ENCODE measurements around the gene WDR49.

The WDR49 gene

DNA sequence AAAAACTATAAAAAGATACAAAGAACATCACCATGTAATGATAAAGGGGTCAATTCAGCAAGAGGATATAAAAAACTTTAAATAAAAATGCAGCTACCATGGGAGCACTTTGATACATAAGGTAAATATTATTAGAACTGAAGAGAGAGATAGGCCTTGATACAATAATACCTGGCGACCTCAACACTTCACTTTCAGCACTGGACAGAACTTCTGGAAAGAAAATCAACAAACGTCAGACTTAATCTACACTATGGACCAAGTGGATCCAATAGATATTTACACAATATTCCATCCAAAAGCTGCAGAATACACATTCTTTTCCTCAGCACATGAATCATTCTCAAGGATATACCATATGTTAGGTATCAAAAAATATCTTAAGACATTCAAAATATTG is 42.0 kb downstream of the WDR49 start:
- DNase-seq, result no peak

DNA sequence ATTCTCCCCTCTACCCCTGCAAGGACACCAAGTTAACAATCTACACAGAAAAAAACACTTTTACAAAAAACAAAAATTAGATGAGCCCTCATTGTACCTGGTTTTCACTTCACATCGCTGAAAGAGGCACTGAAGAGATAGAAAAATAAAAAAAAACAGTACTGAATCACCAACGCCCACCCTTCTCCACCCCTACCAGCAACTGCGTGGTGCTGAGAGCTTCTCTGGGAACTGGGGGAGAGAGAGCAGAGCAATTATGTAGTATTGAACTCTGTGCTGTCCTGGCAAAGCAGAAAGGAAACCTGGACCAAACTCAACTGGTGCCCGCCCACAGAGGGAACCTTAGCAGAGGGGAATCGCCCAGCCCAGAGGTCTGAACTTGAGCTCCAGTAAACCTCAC is 44.6 kb downstream of the WDR49 start:
- DNase-seq, result no peak

DNA sequence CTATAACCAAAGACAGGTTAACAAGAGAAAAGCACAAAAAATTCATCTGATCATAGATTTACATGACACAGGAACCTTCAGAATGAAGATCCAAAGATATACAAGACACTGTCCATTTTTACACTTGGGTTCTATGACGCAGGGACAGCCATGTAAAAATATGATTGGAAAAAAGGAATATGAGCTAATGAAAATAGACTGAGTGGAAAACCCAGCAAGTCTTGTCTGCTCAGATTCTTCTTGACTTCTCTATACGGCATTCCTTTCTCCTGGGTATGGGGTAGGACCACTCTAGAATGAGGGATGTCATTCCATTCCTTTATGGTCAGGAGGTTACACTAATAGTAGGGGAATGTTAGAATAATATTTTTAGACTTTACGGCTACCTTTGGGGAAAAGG is 46.9 kb downstream of the WDR49 start:
- DNase-seq, result no peak

DNA sequence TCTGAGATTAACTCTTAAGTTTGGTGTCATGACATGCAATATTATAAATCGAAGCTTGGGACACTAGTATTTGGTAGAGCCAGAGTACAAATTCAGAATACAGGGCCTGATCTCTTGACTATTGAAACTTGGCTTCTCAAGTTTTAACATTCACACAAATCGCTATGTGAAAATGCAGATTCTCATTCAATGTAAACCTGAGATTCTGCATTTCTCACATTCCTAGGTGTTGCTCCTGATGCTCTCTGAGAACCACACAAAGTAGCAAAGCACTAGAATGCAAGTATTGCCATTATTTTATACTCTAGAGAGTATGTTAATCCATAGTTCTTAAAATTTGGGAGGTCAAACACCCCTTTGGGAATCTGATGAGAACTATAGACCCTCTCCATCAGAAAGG is 47.9 kb downstream of the WDR49 start:
- no peak for DNase-seq

DNA sequence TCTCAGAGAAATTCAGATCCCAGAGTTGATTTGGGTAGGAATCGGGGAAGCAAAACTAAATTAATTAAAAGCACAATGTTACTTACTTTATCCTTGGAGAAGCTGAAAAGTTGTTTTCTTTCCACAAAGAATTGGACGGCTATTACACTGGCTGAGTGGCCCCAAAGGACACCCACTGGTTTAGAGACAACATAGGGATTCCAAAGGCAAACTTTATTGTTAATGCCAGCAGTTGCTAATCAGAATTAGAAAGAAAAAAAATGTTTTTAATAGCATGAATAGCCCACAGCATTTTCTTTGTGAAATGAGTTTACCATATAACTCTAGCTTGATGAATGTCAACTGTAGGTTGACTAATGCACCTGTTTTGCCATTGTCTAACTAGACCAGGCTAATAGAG is 51.7 kb downstream of the WDR49 start:
- no peak for DNase-seq

DNA sequence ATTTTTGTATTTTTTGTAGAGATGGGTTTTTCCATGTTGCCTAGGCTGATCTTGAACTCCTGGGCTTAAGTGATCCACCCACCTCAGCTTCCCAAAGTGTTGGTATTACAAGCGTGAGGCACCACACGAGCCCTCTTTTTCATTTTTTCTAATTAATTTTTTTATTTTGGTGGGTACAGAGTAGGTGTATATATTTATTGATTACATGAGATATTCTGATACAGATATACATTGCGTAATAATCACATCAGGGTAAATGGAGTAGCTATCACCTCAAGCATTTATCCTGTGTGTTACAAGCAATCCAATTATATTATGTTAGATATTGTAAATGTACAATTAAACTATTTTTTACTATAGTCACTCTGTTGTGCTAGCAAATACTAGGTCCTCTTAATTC is 66.1 kb downstream of the WDR49 start:
- DNase-seq, result no peak

DNA sequence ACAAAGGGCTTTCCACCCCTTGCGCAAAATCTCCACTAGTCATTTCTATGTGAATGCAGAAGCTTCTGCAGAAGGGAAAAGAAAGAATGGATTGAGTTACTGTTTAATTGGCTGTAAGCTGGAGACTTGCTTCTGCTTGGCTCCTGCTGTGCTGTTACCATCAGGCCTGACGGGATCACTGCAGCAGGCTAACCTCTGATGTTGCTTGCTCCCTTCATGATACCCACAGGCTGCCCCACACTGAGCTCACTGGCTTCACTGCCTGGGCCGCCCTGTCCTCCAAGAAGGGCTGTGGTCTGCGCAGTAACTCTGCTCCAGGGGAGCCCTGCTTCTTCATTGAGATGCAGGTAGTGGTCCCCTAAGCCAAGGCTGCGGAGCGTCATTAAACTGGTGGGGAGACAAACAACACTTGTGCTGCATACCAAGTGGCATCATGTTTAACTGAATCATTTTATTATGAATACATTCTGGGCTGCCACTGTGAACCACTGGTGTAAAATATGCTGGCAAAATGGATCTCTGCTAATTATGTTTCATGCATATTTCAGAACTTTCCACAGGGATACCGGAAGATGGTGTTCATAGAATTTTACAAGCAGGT is 78.6 kb downstream of the WDR49 start:
- no peak for DNase-seq

DNA sequence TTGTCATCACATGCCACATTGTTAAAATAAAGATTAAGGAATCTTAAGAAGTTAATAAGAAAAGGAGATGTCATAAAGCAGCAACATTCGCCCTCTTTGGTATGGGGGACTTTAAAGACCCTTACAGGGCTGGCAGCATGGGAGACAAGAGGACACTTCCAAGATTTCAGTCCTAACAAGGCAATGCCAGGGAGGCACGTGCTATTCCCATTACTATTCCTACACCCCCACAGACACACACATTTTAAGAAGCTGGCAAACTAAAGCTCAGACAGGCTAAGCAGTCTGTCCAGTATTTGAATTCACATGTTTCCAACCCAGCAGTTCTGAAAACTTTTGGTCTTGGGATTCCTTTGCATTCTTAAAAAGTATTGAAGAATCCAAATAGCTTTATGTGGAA is 80.8 kb downstream of the WDR49 start:
- DNase-seq, result no peak

DNA sequence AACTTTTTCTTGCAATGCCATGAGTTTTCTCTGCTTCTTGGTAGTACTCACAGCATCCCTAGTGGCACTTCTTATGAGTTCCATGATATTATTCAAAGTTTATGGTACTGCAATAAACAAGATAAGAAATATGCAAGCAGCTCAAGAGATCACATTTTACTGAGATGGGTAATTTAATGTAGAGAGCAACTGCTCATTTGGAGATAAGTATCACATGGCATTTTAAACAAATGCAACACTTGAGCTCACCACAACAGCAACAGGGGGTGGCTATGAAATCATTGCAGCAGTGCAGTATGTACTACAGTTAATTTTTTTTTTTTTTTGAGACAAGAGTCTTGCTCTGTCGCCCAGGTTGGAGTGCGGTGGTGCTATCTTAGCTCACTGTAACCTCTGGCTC is 85.1 kb downstream of the WDR49 start:
- no peak for DNase-seq

DNA sequence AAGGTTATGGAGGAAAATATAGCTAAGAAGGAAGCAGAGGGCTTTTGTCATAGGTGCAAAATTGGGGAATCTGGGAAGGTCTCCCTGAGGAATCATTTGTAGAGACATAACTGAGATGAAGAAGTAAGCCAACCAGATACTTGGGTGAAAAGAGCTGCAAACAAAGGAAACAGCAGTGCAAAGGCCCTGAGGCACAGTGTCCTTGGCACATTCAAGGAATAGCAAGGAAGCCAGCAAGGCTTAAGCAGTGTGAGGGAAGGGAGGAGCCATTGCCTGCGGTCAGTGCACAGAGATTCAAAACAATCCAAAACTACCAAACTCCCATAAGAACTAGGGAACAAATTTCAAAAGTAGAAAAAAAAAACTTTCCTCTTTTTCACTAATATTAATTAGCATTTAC is 88.3 kb downstream of the WDR49 start:
- no peak for DNase-seq

DNA sequence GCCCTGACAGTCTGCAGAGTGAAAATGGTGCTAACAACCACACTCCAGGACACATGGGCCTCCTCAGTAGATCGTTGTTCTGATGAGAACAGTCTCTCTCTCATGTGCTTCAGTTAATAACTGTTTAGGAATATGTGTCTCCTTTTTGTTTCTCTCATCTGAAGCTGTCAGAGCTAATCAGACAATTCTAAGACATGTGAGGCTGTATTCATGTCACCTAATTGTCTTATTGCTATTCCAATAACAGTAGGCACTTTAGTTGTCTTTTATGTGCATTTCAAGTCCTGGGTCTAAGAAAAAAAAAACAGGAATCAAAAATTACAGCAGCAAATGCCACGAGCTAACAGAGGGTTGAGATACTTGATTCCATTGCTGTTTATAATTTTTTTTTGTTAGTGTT is 89.1 kb downstream of the WDR49 start:
- DNase-seq, result no peak

DNA sequence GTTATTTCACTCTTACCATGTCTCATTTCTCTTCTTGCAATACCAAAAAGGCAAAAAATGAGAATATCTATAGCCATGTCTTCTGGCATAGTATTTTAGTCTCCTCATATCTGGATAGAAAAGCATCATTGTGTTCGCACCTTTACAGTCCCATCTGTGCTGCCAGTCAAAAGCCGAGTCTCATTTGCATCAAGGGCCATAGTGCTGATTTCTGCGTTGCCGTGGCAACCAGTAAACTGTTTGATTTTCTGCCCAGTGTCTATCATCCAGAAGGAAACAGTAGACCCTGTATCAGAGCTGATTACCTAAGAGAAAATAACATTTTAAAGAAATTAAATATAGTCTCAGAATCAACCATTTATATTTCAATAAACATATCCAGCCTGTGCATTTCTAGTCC is 93.8 kb downstream of the WDR49 start:
- DNase-seq, result no peak

DNA sequence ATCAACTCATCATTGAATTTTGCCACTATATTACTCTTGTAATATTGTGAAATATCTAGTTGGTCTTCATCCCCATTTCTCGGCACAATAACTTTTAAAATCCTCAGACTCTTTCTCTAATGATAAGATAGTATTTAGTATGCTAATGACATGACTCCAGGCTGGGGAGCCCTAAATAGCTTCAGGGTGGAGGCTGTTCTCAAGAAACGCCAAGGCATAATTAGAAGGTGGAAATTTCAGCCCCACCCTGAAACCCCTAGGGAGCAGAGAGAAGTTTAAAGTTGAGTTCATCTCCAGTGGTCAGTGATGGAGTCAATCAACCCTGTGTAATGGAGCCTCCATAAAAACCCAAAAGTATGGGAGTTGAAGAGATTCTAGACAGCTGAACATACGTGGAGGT is 98.8 kb downstream of the WDR49 start:
- no peak for DNase-seq

DNA sequence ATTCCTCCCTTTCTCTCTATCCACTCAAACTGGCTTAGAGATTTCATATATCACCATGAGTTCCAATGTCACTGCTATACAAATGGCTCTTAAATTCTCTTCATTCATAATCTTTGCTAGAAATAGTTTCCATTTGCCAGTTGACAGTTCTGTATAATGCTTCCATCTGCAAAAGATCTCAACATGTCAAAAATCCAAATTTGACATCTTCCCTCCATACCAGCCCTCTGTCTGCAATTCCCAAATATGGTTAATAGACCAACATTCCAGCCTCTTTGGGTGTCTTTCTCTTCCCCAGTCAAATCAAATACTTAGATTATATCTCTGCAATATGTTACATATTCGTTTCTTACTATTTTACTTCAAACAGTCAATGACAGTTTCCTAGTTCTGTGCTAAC is 115.7 kb downstream of the WDR49 start:
- no peak for DNase-seq

DNA sequence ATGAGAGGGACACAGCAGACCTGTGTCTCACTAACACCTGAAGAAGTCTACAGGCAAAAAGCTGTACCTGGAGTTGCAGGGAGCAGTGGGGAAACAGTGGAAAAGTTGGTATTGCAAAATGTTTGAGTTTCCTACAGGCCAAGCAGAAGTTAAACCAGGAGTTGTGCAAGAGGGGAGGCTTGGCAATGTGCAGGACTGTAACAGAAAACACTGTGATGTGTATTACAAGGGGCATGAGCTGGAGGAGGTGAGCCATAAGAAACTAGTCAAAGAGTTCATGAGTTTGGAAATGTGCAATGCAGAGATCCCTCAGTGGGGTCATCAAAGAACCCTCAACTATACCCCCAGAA is 132.8 kb downstream of the WDR49 start:
- DNase-seq, result no peak

DNA sequence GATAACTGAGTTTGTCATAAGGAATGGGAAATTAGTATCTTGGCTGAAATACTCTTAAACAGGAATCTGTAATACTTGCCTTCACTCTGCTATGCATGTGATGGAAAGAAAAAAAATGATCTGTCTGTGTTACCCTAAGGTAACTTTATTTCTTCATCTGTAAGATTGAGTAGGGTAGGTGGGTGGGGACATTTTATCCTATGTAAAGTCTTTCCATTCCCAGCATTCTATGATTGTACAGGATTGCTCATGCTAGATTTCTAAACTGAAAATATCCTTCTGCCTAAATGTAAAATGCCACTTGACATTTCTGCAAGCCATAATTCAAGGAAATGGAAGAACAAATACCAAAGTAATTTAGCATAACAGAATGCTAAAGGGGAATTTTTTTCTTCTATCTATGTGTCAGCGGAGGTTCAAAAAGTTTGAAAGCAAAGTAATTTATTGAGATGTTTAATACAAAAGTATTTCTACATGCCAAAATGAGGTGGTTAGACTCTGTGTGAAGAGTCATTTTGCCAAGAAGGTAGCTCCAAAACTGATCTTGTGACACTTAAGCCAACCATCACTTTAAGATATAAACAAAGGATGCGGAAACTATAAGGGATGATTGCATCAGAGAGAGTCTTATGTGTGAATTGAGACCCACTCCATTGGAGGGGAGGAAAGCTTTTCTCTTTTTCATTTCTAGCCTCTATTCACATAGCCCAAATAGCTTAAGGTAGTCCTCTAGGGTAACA is 133.3 kb downstream of the WDR49 start:
- no peak for DNase-seq

DNA sequence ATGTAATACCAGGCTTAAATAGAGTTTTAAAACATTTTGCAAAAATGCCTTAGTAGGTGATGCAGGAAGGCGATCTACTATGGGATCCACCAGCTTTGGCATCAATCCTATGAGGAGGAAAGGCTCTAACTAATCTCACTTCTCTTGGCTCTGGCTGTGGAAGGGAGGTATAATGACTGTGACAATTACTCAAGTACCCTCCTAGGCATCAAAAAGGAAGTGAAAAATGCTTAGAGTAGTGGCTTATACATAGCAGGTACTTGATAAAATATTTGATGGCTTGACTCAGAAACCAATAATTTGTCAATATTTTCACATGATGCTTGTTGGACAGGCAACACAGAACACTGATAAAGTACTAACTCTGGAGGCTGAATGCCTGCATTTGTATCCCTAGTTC is 145.8 kb downstream of the WDR49 start:
- DNase-seq, result no peak

DNA sequence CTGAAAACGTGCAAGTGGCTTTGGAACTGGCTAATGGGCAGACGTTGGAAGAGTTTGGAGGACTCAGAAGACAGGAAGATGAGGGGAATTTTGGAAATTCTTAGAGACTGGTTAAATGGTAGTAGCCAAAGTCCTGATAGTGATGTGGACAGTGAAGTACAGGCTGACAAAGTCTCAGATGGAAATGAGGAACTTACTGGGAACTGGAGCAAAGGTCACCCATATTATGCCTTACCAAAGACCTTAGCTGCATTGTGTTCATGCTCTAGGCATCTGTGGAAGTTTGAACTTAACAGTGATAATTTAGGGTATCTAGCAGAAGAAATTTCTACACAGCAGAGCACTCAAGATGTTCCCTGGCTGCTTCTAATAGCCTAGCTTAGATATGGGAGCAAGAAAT is 151.3 kb downstream of the WDR49 start:
- no peak for DNase-seq

DNA sequence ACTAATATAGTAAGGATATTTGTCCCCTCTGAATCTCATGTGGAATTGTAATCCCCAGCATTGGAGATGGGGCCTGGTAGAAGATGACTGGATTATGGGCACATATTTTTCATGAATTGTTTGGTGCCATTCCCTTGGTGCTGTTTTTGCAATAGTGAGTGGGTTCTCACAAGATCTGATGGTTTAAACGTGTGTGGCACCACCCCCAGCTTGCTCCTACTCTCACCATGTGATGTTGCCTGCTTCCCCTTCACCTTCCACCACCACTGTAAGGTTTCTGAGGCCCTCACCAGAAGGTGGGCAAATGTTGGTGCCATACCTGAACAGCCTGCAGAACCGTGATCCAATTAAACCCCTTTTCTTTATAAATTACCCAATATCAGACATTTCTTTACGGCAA is 151.8 kb downstream of the WDR49 start:
- DNase-seq, result no peak

DNA sequence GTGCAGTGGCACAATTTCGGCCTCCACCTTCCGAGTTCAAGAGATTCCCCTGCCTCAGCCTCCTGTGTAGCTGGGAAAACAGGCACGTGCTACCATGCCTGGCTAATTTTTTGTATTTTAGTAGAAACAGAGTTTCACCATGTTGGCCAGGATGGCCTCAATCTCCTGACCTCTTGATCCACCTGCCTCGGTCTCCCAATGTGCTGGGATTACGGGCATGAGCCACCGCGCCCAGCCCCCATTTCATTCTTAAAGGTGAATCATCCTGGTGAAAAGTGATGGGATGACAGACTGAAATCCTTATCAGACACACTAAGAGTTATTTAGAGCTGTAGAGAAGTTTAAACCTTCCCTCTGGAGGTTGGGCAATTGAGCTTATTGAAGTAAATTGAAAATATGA is 155.8 kb downstream of the WDR49 start:
- no peak for DNase-seq

DNA sequence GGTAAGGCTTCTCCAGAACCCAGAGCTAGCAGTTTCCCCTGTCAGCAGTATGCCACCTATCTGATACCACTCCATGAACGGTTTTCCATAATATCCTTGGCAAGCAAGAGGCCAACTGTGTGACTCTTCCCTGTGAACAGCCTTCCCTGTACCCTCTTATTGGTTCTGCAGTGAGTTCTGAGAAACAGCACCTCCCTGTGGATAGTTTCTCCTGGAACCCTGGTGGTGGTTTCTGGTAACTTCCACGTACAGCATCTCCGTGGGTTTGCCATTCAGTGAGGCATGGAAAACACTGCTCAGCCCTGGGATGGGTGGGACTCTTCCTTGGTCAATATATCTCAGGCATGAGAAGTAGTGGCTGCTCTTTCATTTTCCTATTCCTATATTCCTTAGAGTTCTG is 160.5 kb downstream of the WDR49 start:
- DNase-seq, result no peak

DNA sequence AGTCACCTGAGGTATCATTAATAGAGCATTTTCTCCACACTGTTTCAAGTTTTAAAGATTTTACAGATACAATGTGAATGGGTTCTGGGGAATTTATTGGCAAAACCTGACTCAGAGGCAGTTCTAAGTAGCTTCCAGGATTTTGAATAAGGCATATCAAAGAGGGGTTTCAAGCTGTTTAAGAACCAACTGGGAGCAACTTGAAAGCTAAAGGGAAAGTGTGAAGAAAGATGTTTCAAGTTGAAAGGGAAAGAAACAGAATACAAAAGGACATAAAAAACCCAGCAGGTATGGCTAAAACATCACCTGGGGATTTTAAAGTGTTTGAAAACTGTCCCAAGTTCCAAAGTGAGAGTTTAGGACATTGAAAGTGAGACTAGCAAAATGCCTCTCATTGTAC is 162.1 kb downstream of the WDR49 start:
- DNase-seq, result no peak

DNA sequence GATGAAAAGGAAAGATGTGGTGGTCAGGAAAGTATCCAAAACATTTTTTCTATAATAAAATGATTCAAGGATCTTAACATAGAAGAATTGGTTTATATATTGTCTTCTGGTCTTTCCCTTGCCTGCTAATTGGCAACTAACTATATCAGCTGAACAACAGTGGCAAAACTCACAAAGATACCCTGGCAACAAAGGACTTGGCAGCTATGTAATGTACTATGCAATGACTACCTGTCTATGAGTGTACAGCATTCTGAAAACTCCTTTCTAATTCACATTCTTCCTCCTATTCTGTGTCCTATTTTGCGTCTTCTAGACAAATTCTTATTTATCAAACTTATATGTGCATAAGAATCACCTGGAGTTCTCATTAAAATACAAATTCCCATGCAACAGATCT is 164.2 kb downstream of the WDR49 start:
- DNase-seq, result no peak

DNA sequence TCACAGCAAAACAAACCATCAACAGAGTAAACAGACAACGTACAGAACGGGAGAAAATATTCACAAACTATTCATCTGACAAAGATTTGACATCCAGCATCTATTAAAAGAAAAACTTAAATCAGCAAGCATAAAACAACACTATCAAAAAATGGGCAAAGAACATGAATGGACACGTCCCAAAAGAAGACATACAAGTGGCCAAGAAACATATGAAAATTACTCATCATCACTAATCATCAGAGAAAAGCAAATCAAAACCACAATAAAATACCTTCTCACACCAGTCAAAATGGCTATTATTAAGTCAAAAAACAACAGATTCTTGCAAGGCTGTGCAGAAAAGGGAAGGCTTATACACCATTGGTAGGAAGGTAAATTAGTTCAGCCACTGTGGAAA is 166.2 kb downstream of the WDR49 start:
- no peak for DNase-seq

DNA sequence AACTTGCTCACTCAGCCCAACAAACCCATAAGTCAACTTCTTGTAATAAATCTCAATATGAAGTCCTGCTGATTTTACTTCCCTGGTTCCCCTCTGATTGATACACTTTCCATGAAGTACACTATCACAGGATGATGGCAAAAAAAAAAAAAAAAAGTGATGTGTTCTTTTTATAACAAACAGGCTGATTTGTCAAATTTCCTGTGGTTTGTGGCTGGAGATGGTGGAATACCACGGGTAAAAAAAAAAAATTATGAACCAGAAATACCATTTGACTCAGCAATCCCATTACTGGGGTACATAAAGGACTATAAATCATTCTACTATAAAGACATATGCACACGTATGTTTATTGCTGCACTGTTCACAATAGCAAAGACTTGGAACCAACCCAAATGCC is 169.2 kb downstream of the WDR49 start:
- no peak for DNase-seq

Measured in activated gamma-delta T cell (primary cell).